Activated CD4-positive, alpha-beta T cell treated with anti-CD3 and anti-CD28 coated beads, Interleukin-2, amount 50 U/mL, for 24 hours (primary cell): ENCODE results near the gene ST8SIA4.

Source experiments
- DNase-seq, 2 donors: peaks; one replicate each; pipeline ENCODE4 v3.0.0-alpha.2; 2020; ENCODE audit warnings: low read depth in 1 of 2, low spot score in 1 of 2

The ST8SIA4 gene

DNA sequence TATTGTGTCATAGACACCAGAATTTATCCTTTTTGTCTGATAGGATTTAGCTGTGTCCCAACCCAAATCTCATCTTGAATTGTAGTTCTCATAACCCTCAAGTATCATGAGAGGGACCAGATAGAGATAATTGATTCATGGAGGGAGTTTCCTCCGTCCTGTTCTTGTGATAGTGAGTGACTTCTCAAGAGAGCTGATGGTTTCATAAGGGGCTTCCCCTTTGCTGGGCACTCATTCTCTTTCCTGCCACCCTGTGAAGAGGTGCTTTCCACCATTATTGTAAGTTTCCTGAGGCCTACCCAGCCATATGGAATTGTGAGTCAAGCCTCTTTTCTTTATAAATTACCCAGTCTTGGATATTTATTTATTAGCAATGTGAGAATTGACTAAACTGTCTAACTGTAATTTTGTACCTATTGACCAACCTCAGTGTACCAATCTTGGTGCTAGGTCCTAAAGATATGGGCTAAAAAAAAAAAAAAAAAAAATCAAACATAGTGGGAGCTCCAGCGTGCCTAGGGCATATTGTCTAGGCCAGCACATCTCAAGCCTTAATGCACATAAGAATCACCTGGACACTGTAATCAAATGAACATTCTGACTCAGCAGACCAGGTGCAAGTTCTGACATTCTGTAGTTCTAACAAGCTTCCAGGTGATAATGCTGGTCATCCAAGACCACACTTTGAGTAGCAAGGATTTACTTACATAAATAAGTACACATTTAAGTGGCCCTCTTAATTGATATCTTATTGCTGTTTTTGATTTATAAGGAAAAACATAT lies 30.5 kb downstream of the ST8SIA4 start:
- peak in 1 of 2 donors; percentile 38 for DNase-seq

DNA sequence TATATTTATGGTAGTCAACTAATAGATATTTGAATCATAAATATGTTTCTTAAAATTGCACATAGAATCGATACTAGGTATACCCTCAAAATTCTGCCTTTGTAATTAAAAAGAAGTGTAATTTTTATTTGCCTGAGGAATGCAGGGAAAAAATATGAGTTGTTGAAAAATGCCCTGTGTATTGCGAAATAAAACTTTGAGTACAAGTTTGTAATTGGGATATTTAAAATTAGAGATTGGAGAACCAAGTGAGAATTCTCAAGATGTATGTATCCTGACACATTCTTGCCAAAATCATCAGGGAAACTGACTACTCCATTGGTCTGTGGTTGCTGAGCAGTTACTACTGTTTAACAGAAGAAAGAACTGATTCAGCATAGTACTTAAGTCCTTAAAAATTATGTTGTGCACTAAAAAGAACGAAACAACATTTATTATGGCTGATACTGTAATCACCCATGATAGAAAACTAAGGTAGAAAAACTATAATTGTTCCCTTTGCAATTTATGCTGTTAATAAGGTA lies 36.0 kb downstream of the ST8SIA4 start:
- DNase-seq, result no peak

DNA sequence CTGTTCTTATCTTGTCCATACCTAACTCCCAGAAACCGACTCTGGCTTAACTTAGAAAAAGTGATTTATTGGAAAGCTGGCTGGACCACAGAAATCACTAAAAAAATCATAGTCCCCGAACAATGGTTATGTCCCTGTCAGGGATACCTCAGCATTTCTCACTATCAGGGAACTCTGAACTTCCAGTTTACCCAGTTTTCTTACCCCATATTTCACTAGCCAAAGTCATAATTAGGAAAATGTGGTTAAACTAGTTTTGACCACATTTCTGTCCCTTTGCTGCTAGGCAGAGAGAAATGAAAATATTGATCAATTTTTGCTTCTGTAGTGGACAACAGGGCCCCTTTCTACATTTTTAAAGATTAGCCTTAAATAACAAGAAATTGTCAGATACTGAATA lies 38.2 kb downstream of the ST8SIA4 start:
- DNase-seq, result no peak

DNA sequence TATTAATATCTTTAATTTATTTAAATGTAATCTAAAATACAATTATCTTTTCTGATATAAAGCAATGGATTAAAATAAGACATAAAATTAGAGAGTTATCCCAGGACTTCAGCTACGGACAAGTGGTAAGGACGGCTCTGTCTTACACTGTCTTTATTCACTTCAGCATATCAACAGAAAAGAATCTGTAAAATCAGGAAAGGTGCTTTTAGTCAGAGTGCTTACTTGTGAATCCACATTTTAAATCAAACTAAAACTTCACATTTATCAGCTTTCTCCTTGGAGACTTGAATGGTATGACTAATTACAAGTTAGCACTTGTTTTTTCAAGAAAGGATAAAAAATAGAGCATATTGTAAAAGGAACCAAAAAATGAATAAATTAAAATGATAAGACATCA lies 39.3 kb downstream of the ST8SIA4 start:
- DNase-seq, result no peak

DNA sequence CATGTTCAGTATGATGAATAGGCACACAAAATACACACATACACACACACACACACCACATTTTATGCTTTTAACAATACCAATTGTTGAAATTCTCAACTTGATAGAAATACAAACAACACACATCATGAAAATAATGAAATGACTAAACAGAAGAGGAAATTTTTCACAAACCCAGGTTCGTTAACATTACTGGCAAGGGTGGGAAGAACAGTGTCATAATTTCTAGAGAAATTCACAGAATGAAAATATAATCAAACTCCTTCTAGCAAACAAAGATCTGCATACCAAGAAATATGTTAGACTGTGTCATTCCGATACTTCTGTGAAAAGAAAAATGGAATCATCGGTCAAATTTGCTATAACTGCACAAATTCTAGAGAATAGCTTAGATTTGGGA lies 41.9 kb downstream of the ST8SIA4 start:
- no peak for DNase-seq

DNA sequence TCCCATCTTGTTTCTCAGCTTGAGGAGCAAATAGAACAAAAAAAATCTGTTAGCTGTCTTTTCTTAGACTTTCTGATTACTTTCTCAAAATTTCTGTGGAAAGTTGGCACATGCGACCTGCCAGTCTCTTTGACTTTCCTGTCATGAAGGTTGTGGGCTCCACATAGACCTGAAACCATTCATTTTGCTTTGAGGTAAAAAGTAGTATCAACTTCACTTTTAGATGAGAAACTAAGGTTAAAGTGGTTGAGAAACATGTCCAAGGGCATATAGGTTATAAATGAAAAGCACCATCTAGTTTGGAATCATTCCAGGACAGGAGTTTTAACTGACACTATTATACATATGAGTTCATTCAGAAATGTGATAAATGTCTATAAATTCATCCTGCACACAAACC lies 42.7 kb downstream of the ST8SIA4 start:
- DNase-seq, result no peak

DNA sequence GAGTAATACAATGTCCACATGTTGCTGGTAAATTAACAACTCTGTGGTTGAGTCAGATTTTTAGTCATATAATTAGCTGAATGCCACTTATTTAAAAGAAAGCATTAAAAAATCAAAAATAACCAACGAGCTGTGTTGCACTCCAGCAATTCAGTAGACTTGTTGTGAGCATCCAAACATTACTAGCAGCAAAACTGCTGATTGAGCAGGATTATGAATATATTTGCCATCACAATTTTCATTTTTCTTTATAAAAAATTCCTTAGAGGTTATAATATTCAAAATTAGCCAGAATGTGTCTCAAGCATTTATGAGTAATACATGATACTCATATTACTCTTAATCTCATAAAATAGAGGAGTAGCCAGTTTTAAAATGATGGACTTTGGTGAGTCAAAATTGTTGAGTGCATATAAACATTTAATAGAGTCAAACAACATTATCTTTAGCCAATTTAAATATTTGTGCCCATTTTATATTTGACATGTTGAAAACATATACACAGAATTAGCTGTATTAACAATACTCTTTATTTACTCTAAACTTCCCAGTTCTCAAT lies 44.0 kb downstream of the ST8SIA4 start:
- no peak for DNase-seq

DNA sequence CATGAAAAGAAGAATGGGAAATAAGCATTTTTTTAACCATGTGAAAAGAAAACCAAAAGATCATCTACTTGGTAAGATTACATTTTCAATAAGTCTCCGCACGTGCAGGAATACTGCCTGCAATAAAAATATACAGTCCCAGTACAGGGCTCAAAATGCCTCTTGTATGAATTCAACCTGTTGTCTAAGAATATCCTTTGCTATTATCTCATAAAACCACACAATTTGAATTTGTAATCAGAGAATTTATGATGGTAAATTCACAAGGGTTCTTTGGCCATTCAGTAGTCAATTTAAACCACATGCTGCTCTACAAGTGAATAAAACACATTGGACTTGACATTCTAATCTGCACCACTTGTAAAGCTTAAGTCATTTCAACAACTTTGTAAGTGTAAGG lies 46.6 kb downstream of the ST8SIA4 start:
- no peak for DNase-seq

DNA sequence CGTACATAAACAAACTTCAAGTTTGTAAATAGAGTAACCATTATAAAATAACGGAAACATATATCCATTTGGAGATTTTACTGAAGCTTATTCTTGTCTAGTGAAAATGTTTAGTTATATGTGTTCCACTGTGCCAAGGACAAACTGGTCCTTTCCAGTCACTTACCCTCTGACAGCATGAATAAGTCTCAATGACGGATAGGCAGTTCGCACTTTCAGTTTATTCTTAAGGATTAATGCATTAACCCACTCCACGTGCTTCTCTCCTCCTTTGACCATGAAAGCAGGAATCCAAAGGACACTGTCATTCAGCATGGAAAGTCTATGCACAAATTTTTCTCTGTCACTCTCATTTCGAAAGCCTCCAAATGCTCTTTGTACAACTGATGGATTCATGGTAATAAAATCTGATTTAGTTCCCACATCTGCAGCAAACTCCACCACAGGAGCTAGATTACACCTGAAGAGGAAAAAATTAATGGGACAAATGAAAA lies 47.1 kb downstream of the ST8SIA4 start:
- no peak for DNase-seq

DNA sequence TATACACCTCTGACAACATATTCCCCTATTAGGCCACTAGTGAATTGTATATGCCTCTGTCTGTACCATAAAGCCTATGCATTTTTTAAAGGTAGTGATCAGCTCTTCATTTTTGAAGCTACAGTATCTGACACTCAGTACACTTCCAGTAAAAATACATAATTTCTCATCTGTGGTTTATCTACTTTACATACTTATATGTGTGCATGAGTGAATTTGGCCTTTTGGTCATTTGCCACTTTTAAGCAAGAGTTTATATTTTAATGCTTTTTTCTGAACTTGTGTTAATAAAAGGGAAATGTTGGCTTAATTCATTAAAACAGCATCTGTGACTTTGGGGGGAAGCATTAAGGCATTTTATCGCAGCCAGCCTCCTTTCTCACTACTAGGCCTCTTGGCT lies 47.8 kb downstream of the ST8SIA4 start:
- no peak for DNase-seq

DNA sequence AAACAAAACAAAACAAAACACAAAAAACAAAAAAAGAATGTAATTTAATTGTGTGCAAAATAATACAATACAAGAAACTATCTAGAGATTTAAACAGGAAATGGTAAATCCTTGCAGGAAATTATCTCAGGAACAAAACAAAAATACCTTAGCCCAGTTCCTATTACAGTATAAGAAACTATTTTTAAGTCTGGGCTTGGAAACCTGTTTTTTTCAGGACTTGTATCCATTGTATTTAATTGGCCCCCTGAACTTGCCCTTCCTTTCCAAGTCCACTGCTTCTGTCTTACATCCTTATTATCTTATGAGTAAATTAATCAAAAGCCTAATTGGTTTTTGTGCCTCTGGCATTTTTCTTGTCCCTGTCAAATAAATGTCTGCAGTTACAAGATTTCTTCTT lies 48.5 kb downstream of the ST8SIA4 start:
- DNase-seq, result no peak

DNA sequence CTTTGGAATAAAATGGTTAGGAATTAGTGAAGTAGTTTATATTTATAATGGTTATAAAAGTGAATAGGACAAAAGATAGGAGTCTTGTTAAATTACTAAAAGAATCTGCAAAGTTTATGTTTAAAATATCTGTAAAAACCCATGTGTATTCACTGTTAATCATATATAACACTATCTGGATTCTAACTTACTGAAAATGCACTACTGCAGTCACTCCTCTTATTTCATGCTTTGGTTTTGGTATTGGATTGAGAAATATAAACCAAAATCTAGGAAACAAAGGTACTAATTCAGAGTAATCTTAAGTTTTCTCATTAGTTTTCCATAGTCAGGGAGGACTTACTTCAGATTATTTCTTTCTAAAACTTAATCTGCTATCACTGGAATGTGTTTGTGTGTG lies 49.5 kb downstream of the ST8SIA4 start:
- no peak for DNase-seq

DNA sequence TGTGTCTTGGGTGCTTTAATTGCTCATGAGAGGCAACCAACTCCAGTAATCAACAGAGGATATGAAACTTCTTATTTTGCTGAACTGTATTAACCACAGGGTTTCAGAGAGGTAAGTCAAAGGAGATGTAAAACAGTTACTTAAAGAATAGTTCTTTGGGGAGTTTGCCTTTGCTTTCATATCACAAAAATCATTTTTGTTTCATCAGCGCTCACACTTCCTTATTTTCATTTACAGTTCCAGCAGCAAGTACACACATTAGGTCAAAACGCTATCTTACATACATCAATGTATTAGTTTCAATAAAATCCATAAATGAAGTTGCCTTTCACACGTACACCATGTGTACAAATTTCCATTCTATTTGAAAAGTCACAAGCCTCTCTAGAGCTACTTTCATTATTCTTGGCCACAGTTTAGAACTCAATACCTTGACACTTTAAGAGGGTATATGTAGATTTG lies 50.1 kb downstream of the ST8SIA4 start:
- no peak for DNase-seq

DNA sequence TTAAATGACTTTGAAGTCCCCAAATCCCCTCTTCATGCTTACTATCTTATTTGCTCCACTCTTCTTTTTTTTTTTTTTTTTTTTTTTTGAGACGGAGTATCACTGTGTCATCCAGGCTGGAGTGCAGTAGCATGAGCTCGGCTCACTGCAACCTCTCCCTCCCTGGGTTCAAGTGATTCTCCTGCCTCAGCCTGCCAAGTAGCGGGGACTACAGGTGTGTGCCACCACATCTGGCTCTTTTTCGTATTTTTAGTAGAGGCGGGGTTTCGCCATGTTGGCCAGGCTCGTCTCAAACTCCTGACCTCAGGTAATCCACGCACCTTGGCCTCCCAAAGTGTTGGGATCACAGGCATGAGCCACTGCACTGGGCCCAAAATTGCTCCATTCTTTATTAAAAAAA lies 51.0 kb downstream of the ST8SIA4 start:
- no peak for DNase-seq

DNA sequence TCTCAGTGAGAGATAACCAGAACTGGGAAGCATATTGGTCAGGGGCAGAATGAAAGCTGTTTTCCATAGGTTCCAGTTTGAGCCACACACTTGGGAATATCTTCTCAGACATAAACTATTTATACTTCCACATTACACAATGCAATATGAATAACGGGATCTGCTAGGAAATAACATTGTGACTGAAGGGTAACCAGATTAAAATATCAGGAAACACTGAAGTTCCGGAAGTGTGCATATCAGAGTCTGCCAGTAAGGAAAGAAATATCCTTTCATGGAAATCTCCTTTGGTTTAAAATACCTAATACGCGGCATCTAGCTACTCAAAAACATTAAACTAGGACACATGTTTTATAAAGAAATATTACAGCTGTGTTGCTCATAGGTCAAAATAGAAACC lies 56.3 kb downstream of the ST8SIA4 start:
- DNase-seq, result no peak

DNA sequence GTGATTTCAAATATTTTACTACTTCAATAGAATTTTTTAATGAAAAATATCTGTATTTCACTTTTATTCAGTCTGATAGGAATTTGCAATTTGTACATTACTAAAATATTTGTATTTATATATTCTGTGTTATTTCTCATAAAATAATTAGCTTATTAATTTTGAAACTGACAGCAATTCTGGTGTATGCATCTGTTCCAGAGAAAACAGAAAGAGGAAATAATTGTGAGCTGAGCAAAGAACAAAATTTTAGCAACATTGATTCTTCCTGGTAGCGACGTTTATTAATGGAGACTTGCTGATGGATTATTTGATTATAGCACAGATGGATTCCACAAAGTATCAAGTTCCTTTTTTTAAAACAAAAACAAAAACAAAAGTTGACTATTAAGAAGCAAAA lies 61.0 kb downstream of the ST8SIA4 start:
- DNase-seq, result no peak

DNA sequence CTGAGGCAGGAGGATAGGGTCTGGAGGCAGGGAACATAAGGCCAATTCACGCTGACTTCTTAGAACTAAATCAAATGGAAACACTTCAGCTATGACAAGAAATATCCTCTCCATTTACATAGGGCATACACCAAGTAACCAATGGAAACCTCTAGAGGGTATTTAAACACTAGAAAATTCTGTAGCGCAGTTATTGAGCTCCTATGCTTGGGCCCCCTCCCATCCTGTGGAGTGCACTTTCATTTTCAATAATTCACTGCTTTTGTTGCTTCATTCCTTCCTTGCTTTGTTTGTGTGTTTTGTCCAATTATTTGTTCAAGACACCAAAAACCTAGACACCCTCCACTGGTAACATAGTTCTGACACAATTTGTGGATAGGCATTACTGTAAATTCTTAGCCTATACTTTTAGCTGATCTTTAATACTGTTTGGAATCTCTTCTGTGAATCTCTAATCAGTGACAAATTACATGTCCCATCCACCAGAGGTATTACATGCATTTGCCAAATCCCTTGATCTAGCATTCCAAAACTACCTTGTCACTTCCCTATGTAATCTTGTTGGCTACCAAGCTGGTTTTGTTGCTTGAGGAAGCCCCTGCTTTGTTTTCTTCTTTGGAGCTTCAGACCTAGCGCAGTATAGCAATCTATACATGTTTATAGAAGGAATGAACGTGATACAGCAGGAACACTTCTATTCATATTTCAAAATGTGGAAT lies 61.6 kb downstream of the ST8SIA4 start:
- no peak for DNase-seq

DNA sequence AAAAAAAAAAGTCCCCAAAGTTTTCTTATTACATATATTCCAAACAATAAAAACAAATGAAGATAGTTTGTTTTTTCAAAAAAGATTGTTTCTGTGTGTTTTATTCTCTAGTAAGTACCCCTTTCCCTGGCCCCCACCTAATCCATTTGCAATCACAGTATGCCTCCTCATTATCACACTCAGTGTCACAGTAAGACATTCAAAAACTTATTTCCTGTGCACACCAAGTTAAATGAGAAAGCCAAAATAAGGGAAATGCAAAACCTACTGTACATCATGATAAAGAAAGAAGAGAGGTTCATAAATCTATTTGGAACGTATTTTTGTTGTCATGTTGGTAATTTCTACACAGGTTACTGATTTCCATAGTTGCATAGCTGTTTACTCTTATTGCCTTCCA lies 62.3 kb downstream of the ST8SIA4 start:
- DNase-seq, result no peak

DNA sequence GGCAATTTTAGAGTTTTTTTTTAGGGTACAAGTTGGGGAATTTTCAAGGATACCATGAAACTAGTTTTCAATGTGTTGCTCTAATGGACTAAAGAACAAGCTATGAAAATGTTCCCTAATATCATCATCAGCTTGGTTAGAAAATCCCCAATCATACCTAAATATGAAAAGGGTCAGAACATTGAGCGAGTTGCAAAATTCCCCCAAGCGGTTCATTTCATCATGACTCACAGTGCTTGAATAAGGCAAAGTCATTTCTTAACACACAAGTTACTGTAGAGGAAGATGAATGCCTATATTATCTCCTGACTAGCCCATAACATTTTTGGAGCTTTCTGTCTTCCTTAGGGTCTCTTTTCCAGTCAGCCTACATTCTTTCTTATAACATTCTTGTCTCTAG lies 62.7 kb downstream of the ST8SIA4 start:
- peak in 1 of 2 donors; percentile 37 for DNase-seq

DNA sequence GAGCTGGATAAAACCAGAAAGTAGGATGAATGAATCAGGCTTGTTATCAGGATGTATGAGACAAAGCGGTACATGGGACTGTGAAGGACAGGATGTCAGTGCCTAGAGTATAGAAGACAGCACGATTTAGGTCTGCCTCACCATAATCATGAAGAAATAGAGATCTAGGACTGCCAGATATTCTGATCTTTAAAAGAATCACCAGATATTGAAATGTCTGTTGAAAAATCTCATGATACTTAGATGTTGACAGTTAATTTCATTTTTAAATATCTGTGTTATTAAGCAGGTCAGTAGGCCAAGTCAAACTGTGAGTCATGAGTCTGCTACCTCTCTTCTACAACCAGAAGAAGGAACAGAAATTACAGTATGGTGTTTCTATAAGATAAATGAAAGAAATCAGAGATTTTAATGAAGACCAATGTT lies 65.0 kb downstream of the ST8SIA4 start:
- DNase-seq, result no peak

DNA sequence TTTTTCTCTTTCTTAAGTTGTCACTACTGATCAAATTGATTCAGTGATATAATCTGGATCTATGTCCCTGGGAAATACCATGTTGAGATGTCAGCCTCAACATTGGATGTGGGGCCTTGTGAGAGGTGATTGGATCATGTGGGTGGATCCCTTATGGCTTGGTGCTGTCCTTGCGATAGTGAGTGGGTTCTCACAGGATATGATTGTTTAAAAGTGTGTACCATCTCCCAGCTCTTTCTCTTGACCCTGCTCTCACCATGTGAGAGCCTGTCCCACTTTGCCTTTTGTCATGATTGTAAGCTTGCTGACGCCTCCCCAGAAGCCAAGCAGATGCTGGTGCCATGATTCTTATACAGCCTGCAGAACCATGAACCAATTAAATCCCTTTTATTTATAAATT lies 68.6 kb downstream of the ST8SIA4 start:
- no peak for DNase-seq
